AG10803 (cell line): ENCODE results near the gene ETV6.
A peak's percentile ranks its signal among the peaks of the same experiment; 100 is the strongest.

ENCODE experiments used
- DNase-seq: peaks from one replicate; pipeline ENCODE4 v3.0.0; 2010; ENCODE audit warnings: low read depth
- H3K4me3 ChIP-seq: 2 replicates; pipeline ENCODE4 v1.5.1; 2011; ENCODE audit warnings: mild to moderate bottlenecking, low read length, control low read depth
- TF ChIP-seq, protein P1 (sequence below): conservative IDR thresholded peaks from 2 replicates; pipeline ENCODE4 v1.5.1; 2011; ENCODE audit warnings: mild to moderate bottlenecking, low read length, control low read depth, inconsistent platforms

ETV6 gene

DNA sequence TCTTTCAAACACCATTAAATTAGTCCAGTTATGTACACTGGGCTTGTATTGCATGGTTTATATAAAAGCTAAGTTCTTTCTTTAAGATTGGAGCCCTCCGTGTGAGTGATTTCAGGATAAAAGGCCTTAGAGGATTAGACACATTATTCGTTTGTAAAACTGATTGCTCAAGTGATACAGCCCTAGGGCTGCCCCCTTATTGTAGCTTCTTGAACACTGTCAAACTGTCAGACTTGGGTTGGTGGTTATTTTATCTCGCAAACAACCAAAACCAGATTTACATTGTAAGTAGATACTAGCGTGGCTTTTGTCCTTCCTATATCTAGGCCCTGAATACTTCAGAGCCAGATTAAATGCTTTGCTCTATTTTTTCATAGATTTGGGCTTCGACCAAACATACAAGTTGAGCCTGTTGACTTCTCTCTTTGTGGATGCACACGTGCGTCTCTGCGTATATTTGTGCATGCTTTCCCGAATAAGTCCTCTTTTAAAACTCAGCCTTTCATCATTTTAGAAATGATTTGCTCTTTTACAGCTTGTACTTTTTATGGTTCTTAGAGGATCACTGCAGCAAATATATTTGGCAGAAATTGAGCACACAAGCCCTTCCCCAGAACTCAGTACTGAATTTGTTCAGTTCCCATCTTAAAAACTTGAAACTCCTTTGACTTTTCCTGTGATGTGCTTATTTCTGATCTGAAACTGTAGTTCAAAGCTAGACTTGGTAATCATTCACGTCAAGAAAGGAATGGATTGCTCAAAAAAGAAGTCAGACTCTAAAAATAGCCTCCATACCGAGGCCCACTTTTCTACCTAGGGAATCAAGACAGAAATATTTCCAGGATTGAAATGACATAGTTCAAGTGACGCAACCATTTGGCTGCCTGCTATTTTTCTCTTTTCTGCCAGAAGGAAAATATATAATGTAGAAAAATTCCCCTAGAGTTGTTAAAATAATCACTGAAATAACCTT, 129.5 kb downstream of the ETV6 start:
- DNase-seq: peak; percentile 78
- TF ChIP-seq, protein P1, sequence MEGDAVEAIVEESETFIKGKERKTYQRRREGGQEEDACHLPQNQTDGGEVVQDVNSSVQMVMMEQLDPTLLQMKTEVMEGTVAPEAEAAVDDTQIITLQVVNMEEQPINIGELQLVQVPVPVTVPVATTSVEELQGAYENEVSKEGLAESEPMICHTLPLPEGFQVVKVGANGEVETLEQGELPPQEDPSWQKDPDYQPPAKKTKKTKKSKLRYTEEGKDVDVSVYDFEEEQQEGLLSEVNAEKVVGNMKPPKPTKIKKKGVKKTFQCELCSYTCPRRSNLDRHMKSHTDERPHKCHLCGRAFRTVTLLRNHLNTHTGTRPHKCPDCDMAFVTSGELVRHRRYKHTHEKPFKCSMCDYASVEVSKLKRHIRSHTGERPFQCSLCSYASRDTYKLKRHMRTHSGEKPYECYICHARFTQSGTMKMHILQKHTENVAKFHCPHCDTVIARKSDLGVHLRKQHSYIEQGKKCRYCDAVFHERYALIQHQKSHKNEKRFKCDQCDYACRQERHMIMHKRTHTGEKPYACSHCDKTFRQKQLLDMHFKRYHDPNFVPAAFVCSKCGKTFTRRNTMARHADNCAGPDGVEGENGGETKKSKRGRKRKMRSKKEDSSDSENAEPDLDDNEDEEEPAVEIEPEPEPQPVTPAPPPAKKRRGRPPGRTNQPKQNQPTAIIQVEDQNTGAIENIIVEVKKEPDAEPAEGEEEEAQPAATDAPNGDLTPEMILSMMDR: no peak
- H3K4me3 ChIP-seq: no peak overlapping the region

DNA sequence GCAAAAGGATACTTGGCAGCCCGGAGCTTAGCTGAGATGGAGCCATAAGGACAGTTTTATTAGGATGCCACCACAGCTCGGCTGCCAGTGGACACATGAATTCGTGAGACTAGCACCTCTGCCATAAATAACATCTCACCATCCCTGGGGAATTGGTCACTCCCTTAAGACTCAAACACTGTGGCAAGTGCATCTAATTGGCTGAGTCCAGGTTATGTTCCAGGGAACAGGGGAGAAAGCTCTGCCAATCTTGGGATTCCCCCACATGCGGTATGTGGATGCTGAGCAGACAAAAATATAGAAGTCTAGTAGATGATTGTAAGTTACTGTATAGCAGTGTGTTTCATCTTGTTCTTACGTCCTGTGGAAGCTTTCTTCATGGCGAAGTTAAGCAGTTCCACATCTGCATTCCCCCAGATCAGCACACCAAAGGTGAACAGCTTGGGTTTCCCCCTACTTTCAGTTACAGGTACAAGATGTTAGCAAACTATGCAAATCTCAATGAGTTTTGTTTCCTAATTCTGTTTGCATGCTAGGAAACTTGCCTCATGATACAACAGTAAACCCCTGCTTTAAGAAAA, 131.1 kb downstream of the ETV6 start:
- DNase-seq: no peak
- TF ChIP-seq, protein P1: no peak
- no peak overlapping the region for H3K4me3 ChIP-seq

DNA sequence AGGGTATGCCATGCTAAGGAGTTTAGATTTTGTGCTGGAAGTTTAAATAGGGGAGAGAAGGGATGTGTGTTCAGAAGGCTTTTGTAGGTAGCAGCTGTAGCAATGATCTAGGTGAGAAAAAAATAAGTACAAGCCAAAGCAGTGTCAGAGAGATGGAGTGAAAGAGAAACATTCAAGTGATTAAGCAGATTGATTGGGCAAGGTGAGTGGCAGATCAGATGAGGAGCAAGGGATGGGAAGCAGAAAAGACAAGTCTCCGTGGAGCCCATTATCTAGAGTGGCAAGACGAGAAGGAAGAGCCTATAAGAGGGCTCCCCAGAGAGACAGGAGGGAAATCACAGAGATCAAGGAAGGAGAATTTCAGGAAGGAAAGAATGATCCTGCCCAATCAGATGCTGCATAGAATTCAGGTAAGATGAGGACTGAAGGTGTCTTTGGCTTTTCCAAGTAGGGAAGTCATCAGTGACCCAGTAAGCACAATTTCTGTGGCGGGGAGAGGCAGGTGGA, 133.5 kb downstream of the ETV6 start:
- no peak overlapping the region for H3K4me3 ChIP-seq
- TF ChIP-seq, protein P1: no peak
- no peak for DNase-seq

DNA sequence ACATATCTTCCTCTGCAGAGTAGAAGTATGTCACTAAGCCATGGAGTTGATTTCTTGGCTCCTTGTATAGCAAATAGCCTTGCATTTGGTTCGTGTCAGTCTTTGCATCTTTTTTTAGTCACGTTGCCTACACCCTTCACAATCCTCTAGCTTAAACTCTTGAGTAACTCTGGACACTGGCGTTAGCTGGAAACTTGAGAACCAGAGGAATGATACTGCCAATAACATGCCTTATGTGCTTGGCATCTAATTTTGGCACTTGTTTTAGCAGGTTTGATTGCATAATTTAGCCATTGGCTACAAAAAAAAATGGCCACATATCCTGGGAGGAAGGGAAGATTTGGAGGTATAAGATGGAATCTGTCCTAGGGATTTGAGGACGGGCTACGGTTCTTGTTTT, 136.2 kb downstream of the ETV6 start:
- TF ChIP-seq, protein P1: no peak
- DNase-seq: peak; percentile 92
- no peak overlapping the region for H3K4me3 ChIP-seq

DNA sequence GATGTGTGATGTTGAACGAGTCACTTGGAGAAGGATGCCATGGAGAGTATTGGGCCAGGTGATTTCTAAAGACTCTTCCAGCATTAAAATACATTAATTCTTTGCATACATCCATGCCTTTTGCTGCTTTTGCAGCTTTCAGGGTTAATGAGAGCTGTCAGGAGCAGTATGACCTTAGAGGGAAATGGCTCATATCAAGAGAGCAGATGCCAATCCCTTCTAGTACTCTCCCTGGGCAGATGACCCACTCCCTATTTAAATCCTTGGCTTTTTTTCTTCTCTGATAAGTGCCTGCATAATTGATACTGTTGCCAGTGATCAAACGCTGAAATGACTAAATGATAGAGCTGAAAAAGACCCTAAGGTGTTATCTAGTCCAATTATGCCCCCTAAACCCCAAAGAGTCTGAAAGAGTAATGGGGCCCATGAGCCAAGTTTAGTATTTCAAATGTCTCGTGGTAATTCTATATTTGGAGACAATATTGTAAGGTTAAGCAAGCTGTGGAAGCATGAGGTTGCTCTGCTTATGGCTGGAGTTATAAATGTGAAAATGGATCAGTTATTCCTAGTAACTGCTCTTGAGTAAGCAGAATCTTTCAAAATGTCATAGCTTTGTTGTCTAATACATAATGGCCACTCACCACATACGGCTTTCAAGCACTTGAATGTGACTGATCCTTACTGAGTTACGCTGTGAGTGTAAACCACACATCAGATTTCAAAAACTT, 137.3 kb downstream of the ETV6 start:
- no peak overlapping the region for H3K4me3 ChIP-seq
- no peak for DNase-seq
- TF ChIP-seq, protein P1: no peak

DNA sequence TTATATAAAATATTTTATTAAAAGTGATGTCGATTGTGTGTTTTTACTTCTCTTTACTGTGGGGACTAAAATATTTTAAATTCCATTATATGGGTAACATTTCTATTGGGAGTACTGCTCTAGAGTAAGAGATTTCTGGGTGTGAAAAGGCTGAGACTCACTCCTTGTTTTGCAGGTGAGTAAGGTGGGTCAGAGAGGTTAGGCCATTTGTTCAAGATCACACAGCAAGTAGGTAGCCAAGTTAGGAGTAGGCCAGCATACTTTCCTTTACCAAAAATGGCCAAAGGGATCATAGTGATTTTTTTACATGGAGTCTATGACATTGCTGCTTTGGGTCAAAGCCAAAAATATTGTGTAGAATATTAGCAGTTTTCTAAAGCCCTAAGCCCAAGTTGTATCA, 138.0 kb downstream of the ETV6 start:
- DNase-seq: no peak
- TF ChIP-seq, protein P1: no peak
- no peak overlapping the region for H3K4me3 ChIP-seq
